ENCODE measurements around the gene SYNGR3. TPM values are rescaled to one million over a fixed set of nuclear protein-coding genes. Genes with fewer than 3 reads are reported as not detected.
A peak's percentile ranks its signal among the peaks of the same experiment; 100 is the strongest.

SYNGR3 gene
- total and polyA plus RNA-seq, 2 of the 13 experiments (the other 11 are each of a cell fraction or from before 2014, with no cell fraction given) = 0.97 to 5.7 TPM

GRCh38 chr16:2003827-2004641, 14.3 kb downstream of the SYNGR3 start (continued):
- TF ChIP-seq AHR (CRISPR knock-in tag; IDR thresholded peaks at IDR 0.05) (peak; percentile 50; the same call in 1 of the 2 replicates), ZNF615 (CRISPR knock-in tag; IDR thresholded peaks at IDR 0.05; ENCODE audit: borderline replicate concordance) (no peak), GABPB1 (CRISPR knock-in tag; IDR thresholded peaks at IDR 0.05) (peak; percentile 76), BCL3 (CRISPR knock-in tag; IDR thresholded peaks at IDR 0.05) (peak; percentile 58; the same call in 1 of the 2 replicates), RBM22 (optimal IDR thresholded peaks at IDR 0.05; ENCODE audit: low read length) (no peak), MZF1 (CRISPR knock-in tag; IDR thresholded peaks at IDR 0.05; ENCODE audit: borderline replicate concordance) (no peak), ZNF652 (CRISPR knock-in tag; IDR thresholded peaks at IDR 0.05; ENCODE audit: borderline replicate concordance, low read depth) (no peak), MEF2D (CRISPR knock-in tag; IDR thresholded peaks at IDR 0.05) (0 out of 2 replicates have a peak, but pooled peaks have one; percentile 35), UBTF (CRISPR knock-in tag; IDR thresholded peaks at IDR 0.05) (peak; percentile 68), ZKSCAN5 (CRISPR knock-in tag; IDR thresholded peaks at IDR 0.05) (no peak), MED8 (CRISPR knock-in tag; IDR thresholded peaks at IDR 0.05; ENCODE audit: insufficient replicate concordance) (no peak), ZBTB38 (CRISPR knock-in tag; IDR thresholded peaks at IDR 0.05) (peak; percentile 62; the same call in 1 of the 2 replicates), NFAT5 (CRISPR knock-in tag; IDR thresholded peaks at IDR 0.05) (no peak), ZMYM4 (CRISPR knock-in tag; IDR thresholded peaks at IDR 0.05) (0 out of 2 replicates have a peak, but pooled peaks have one; percentile 44), ZFAT (CRISPR knock-in tag; conservative IDR thresholded peaks at IDR 0.05) (no peak)
- TF ChIP-seq, protein P1, sequence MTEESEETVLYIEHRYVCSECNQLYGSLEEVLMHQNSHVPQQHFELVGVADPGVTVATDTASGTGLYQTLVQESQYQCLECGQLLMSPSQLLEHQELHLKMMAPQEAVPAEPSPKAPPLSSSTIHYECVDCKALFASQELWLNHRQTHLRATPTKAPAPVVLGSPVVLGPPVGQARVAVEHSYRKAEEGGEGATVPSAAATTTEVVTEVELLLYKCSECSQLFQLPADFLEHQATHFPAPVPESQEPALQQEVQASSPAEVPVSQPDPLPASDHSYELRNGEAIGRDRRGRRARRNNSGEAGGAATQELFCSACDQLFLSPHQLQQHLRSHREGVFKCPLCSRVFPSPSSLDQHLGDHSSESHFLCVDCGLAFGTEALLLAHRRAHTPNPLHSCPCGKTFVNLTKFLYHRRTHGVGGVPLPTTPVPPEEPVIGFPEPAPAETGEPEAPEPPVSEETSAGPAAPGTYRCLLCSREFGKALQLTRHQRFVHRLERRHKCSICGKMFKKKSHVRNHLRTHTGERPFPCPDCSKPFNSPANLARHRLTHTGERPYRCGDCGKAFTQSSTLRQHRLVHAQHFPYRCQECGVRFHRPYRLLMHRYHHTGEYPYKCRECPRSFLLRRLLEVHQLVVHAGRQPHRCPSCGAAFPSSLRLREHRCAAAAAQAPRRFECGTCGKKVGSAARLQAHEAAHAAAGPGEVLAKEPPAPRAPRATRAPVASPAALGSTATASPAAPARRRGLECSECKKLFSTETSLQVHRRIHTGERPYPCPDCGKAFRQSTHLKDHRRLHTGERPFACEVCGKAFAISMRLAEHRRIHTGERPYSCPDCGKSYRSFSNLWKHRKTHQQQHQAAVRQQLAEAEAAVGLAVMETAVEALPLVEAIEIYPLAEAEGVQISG (CRISPR knock-in tag; IDR thresholded peaks at IDR 0.05) = peak; percentile 88

Data from HepG2 (cell line).